ENCODE results near the gene SLC7A11.
"Not testable (repeated sequence)": the region's sequence is repeated elsewhere in the genome, so short reads cannot be mapped to it uniquely, and the experiment has no call there.

SLC7A11 gene

DNA sequence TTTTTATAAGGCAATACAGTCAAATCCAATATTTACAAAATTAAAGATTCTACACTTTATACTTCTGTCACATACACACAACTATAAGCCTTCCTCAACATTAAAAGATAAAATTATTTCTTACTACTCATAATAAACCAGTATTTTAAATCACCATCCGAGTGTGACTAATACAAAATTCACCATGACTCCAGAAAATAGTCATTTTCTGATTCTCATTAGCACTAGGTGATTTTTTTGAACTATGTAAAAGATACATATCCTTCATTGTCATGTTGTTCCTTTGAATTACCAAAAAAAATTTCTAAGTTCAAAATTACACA is 646 bp upstream of the SLC7A11 start:
- DNase-seq (ENCODE audit: low read depth) = no peak

DNA sequence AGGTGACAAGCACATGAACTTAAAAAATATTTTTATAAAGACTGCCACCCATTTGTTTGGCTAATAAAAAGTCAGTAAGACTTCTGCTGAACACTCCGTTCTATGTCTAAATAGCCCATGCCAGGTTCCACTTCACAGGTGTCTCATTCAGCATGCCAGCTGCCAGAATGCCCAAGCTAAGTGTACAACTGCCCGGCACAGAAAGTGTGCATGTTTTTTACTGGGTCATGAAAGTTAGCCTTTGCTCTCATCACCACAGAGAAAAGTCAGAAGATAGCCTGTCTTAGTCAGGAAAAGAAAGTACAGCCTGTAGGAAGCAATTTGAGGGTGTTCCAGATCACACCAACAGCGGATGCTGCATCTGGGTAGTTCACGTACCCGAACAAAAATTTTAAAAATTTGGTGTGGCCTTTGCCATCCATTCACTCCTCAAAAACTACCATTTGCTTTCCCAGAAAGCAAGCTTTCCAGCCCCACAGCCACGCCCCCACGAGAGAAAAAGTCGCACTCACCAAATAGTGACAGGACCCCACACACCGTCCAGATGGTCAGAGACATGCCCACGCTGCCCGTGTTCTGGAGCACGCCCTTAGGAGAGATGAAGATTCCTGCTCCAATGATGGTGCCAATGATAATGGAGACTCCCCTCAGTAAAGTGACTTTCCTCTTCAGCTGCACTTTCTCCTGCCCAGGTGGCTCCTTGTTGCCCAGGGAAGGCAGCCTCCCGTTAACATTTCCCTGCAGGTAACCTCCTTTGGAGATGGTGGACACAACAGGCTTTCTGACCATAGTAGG is 671 bp downstream of the SLC7A11 start:
- no peak for DNase-seq (ENCODE audit: low read depth)

- no peak for DNase-seq (ENCODE audit: low read depth)
These were observed 2.7 kb downstream of the SLC7A11 start for GRCh38 chr4:138239491-138239890.

GRCh38 chr4:138238521-138239292 is 3.4 kb downstream of the SLC7A11 start:
- no peak for DNase-seq (ENCODE audit: low read depth)

- DNase-seq (ENCODE audit: low read depth) = not testable (repeated sequence)
These were observed 5.0 kb downstream of the SLC7A11 start for GRCh38 chr4:138237132-138237531.

GRCh38 chr4:138236037-138236436 is 6.1 kb downstream of the SLC7A11 start:
- no peak for DNase-seq (ENCODE audit: low read depth)

DNA sequence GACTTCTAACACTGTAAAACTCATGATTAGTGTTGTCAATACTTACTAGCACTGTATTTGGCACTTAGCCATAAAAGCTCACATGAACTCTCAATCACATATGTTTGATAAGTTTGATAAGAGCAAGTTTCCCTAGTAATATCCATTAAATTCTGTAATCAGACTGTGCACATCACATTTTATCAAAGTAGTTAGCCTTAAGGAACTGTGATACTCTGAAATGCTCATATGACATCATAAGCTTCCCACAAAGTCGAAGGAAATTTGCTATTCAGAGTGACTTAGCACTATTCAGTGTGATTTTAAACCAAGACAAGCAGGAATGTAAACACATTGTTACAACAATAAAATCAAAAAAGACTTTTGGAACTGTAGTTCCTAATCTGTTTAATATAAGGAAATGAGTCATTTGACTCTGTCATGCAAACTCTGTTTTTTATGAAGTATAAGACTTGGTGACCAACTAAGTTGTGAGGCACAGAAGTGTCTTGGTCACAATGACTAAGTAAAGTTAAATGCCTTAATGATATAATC is 6.7 kb downstream of the SLC7A11 start:
- no peak for DNase-seq (ENCODE audit: low read depth)

DNA sequence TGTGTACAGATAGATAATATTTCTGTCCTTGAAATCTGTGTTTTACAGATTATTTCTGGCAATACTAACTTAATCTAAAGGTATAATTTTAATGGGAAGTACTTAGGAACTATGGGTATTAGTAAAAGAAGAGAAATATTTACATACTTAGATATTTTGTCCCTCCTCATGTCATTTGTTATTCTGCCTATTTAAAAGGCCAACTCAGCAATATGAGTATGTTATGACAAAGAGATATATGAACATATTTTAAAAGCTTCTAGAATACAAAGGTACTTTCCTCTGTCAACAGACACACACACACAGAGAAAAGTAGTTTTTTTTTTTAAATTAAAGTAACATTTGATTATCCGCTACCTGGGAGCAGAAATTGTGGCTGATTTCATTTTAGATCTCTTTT is 7.9 kb downstream of the SLC7A11 start:
- DNase-seq (ENCODE audit: low read depth) = no peak

GRCh38 chr4:138233313-138234034 is 8.7 kb downstream of the SLC7A11 start:
- DNase-seq (ENCODE audit: low read depth) = no peak

DNA sequence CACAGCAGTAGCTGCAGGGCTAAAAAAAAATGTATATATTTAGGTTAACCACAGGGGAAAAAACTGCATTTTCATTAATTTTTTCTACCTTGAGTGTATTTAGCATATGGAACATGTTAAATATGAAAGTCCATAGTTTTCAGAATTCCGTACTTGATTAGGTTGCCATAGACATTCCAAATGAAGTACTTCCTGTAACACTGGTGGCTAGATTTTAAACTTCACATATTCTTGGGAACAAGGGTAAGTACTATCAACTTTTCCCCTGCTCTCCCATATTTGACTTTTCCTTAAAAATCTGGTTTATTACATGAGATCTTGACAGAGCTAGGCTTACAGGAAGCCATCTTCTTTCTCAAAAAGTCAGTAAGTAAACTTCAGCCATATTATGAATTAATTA is 9.8 kb downstream of the SLC7A11 start:
- no peak for DNase-seq (ENCODE audit: low read depth)

- no peak for DNase-seq (ENCODE audit: low read depth)
These were observed 12.1 kb downstream of the SLC7A11 start for GRCh38 chr4:138230048-138230447.

DNA sequence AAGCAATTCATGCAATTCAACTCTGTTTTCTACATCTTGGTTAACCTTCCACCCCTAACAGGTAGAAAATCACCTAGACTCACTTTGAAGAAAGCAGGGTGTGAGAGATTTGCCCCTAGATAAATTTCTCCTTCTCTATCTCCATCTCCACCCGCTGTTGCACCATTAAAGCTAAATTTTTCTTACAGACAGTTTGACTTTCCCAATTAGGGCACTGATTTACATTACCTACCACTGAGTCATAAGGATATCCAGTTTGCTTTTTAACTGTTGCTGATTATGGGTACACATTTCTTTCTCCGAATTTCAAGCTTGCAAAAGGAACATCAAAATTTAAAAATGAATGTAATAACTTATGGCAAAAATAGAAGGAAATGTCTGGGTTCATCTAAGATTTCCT is 13.0 kb downstream of the SLC7A11 start:
- DNase-seq (ENCODE audit: low read depth) = no peak

DNA sequence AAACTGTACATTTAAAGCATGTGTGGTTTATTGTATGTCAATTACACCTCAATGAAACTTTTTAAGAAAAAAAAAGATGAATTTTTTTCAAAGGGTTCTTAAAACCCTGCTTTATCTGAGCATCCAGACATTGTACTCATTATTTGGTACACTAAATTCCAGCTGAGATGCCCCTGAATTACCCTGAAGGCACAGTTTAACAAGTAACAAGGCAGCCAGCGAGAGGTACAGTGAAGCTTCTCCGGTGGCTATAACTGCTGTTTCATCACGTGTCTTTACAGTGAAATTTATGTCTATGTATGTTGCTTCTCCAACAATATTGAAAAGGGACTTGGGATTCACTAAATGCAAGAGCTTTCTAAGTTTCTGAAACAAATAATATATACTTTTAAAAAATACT is 15.8 kb downstream of the SLC7A11 start:
- DNase-seq (ENCODE audit: low read depth) = no peak

- no peak for DNase-seq (ENCODE audit: low read depth)
These were observed 16.7 kb downstream of the SLC7A11 start for GRCh38 chr4:138225477-138225876.

DNA sequence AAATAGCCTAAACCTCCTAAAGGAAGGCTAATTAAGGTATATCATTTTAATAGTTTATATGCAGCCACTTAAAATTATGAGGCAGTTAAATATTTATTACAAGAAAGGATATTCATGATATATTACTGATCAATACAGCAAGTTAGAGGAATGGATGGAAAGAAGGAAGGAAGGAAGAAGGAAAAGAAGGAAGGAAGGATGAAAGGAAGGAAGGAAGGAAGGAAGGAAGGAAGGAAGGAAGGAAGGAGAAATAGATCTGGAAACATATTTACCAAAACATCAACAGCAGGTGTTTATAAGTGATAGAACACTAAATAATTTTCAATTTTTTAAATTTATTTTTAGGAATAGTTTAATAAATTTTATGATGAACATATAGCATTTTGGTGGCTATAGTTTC is 17.5 kb downstream of the SLC7A11 start:
- DNase-seq (ENCODE audit: low read depth) = no peak

- DNase-seq (ENCODE audit: low read depth) = no peak
These were observed 18.8 kb downstream of the SLC7A11 start for GRCh38 chr4:138223231-138223910.

GRCh38 chr4:138222046-138222445 is 20.1 kb downstream of the SLC7A11 start:
- DNase-seq (ENCODE audit: low read depth) = no peak

DNA sequence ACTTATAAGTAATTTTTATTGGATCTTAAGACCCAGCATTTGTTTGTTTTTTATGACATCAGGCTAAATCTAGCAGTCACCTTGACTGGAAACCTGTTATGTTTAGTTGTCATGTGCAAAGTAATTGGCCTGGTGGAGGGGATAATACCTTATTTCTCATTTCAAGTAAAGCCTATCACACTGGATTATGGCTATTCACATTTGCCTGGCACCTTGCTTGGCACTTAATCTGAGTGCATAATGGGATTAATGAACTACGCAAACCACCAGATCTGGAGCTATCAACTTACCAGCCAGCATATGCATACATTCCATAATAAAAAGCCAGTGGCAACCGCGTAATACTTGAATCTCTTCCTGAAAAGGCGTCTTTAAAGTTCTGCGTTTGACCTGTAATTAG is 23.2 kb downstream of the SLC7A11 start:
- DNase-seq (ENCODE audit: low read depth) = no peak

DNA sequence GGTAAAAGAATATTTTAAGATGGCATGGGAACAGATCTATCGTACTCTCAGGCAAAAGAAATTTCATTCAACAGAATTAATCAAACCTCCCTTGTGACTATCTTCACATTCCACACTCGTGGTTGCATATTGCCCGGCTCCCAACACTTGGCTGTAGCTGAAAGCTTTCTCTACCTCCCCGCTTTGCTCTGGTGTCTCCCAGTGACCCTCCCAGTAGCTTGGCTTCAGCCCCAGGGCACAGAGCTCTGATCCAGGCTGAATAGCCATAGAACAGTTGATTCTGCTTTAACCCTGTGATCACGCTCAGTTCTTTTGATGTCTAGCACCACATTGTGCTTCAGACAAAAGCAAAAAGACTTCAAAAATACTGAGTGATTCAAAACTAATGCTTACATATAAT is 24.6 kb downstream of the SLC7A11 start:
- DNase-seq (ENCODE audit: low read depth) = no peak

GRCh38 chr4:138216272-138216867 is 25.8 kb downstream of the SLC7A11 start:
- no peak for DNase-seq (ENCODE audit: low read depth)

DNA sequence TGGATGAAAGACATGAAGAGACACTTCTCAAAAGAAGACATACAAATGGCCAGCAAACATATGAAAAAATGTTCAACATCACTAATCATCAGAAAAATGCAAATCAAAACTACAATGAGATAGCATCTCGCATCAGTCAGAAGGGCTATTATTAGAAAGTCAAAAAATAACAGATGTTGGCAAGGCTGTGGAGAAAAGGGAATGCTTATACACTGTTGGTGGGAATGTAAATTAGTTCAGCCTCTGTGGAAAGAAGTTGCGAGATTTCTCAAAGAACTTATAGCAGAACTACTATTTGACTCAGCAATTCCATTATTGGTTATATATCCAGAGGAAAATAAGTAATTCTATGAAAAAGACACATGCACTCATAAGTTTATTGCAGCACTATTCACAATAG is 31.6 kb downstream of the SLC7A11 start:
- not testable (repeated sequence) for DNase-seq (ENCODE audit: low read depth)

DNA sequence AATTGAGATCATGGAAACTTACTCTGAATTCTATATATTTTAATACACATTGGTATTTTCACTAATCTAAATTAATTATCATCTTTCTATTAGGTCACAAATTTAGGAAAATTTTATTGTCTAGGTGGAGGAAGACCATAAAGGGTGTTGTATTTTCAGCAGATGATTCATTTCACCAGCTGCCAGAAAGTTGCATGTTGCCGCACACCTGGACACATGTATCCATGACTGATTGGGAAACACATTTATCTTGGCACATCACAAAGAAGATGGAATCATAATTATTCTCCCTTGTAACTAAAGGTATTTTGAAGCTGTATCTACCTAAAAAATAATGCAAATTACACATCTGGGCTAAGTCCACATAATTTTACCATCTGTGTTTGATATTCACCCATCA is 33.1 kb downstream of the SLC7A11 start:
- DNase-seq (ENCODE audit: low read depth) = no peak

Data from activated T-cell treated with anti-CD3 and anti-CD28 coated beads for 48 hours (primary cell).